ENCODE measurements around the gene CDH6.

CDH6 gene

DNA sequence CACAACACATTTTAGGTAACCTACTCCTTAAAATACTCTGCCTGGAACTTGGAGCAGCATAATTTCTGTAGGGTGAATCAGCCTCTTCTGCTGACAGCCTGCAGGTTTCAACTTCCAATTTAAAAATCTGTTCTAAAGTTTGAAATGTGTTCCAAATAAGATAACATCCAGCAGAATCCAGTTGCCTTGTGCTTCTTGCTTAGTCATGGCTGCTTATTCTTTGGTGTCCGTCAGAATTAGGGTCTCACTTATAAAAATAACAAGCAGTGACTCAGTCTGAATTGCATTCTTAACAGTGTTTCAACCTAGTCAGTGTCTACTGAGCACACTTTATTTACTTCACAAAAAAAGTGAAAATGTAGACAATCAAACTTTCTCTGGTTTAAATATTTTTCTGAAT lies 3.7 kb downstream of the CDH6 start:
- DNase-seq (ENCODE audit: low read depth in 2 of 2) = no peak

DNA sequence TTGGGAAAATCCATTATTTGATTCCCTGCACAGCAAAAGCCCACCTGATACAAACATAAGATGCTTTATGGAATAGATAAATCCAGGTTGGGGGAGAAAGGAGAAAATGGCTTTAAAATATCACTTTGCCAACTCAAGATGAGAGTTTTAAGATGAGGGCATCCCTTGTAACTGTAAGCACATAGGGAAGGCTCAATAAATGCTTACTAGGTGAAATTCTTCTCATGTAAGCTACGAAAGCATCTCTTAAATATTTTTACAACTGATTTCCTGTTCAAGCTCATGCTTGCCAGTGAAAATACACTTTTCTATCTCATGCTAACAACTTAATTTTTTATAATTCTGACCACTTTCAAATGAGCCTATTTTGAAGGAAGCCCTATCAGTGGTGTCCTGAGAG lies 11.5 kb downstream of the CDH6 start:
- no peak for DNase-seq (ENCODE audit: low read depth in 2 of 2)

DNA sequence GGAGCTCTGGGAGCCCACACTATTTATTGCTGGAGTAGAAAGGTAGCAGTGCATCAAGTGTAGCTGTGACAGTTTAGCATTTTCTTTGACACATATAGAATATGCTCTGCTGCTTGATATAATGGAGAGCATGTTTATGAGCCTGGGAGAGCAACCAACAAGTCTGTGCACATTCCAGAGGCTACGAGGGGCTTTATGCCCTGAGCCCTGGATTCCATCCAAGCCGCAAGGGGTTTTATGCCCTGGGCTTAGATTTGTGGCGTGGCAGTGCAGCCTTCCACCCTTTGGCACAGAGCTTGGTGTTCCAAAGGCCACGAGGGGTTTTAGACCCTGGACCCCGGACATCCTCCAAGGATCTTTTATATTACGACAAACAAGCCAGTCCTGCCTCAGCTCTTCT lies 14.6 kb downstream of the CDH6 start:
- no peak for DNase-seq (ENCODE audit: low read depth in 2 of 2)

DNA sequence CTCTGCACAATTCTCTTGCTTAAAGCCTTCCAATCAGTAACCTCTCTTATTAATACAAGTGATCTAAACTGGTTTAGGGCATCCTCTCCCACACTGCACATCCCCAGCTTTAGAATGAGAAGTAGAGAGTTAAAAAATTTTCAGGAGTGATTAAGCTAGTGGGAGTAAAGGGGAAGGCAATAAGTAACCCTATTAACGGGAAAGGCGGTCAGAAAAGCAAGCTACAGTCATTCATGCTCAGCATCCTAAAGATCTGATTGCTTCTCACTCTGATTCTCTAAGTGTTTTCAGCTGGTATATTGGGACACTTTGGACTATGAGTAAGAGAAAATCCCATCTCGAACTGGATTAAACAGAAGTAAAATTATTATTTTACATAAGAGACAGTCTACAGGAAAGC lies 15.8 kb downstream of the CDH6 start:
- DNase-seq (ENCODE audit: low read depth in 2 of 2) = no peak

DNA sequence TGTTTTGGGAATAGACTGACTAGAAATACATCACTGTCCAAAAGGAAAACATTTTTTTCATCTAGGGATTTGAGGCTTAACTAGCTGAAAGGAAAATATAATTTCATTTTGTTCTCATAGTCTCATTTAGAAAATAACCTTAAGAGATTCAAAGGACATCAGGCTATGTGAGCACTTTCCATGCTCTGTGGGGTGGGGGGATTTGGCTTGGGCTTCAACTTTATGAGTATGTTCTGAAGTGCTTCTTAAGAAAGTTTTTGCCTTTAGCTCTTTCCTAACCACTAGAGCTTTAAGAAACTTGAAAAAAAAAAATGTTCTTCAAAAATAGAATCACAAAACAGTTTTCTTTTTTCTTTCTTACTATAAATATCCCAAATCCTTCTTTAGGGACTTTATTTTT lies 17.6 kb downstream of the CDH6 start:
- DNase-seq (ENCODE audit: low read depth in 2 of 2) = no peak

DNA sequence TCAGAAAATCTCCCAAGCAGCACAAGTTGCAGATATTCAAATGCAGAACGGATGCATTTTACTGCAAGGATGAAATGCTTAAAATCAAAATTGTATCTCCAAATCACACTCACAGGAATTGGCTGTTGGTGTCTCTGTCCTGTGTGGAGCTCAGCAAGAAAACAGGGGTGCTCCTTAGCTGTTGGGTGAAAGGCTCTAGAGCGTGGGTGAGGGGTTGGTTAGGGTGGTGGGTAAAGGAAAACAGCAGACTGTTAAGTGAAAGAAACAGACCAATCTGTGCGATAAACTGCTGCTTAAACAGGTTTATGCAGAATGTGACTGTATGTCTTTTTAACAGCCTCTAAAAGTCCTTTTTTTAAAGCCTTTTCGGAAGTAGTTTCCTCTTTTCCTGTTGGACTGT lies 19.8 kb downstream of the CDH6 start:
- no peak for DNase-seq (ENCODE audit: low read depth in 2 of 2)

DNA sequence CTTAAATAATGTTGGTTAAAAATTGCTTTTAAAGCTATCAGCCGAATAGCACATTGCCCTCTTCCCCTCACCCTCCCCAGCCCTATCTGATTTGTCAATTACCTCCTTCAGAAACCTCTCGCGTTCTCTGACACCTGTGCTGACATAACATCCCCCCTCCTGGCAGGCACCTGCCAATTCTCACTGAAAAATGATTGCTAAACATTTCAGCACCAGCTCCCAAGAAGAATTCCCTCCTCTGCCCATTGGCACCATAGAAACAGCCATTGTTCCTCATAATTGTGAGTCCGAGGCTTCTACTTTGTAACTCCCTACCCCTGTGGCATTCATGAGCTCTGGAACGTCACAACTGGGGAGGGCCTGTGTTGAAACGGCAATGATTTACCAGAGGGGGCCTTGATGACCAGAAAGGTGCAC lies 20.2 kb downstream of the CDH6 start:
- no peak for DNase-seq (ENCODE audit: low read depth in 2 of 2)

DNA sequence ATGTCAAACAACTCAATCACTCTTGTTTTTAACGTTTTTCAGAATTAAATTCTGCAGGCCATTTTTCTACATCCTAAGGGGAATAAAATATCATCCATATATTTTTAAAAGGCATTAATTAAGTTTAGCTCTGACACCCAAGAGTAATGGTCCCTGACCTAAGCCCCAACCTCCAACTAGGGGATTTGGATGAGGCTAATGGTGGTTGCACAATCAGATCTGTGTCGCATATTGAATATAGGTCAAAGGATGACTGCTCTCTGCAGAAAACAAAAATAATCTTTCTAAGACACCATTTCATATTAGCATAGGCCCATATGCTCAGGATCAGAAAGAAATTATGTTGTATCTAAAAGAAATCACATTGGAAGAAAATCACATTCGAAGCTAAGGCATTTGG lies 20.7 kb downstream of the CDH6 start:
- no peak for DNase-seq (ENCODE audit: low read depth in 2 of 2)

DNA sequence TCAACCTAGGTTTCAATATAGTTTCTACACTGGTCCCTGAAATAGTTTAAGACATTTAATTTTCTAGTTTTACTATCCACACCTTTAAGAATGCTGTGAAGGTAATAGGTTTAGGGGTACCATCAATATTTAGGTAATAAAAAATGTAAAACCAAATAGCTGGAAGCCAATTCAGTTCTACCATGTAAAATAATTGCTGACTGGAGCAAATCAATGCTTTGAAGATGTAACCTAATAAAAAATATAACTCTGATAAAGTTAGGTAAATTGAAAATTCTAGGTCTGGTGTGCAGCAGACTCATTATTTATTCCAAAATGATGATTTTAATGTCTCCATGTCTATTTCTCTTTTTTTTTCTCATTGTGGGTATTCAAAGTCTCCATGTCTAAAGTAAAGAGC lies 21.8 kb downstream of the CDH6 start:
- DNase-seq (ENCODE audit: low read depth in 2 of 2) = no peak

DNA sequence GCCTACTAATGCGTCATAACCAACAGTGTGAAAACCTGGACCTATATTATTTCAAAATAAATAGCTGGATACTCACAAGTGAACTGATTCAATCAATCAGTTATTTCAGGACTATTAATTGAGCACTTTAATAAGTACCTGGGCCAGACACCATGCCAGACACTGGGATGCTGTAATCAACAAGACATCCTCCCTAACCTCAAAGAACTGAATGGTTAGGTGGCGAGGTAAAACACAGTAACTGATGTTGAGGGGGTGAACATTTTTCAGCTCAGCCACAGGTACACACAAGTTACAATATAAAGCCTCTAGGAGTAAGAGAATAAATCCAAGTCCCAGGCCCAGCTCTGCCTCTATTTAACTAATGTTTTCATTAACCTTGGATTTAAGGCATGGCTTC lies 24.0 kb downstream of the CDH6 start:
- DNase-seq (ENCODE audit: low read depth in 2 of 2) = no peak

DNA sequence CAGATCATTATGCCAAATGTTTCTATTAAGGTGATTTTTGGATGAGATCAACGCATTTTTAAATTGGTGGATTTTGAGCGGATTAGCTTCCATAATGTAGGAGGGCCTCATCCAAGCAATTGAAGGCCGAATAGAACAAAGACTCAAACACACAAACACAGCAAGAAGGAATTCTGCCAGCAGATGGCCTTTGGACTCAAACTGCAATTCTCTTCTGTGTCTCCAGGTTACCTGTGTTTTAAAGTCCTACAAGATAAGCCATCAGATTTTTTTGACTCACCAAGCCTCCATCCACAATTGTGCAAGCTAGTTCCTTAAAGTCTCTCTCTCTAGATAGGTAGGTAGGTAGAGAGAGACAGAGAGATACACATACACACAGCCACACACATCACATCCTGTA lies 25.5 kb downstream of the CDH6 start:
- DNase-seq (ENCODE audit: low read depth in 2 of 2) = no peak

DNA sequence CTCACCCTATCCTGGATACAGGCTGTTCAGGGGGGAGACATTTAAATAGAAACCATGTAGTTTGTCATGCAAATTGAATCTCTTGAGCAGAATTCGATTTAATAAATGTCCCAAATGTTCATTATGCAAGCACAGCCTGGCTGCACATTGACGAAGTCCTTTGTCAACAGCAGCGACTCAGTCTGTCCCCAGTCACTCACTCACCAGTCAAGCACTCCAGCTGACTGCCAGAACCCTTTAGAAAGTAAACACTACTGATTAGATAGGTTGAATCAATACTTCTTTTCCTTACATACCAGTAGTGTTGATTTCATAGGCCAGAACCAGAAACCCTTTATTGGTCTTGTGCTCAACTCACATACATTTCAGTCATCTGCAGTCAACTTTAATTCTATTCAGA lies 27.5 kb downstream of the CDH6 start:
- DNase-seq (ENCODE audit: low read depth in 2 of 2) = no peak

DNA sequence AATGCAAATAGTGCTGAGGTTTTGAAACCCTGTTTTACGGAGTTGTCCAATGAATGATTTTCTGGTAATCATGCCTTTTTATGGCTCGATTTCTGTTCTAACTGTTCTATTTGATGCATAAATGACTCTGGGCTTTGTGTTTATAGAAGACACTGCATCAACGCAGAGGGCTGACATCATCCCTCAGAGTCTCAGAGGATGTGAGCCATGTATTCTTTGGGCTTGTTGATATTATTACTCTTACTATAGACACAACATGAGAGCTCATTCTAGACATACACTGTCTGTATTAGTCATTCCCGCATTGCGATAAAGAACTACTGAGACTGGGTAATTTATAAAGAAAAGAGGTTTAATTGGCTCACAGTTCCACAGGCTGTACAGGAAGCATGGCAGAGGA lies 31.6 kb downstream of the CDH6 start:
- no peak for DNase-seq (ENCODE audit: low read depth in 2 of 2)

DNA sequence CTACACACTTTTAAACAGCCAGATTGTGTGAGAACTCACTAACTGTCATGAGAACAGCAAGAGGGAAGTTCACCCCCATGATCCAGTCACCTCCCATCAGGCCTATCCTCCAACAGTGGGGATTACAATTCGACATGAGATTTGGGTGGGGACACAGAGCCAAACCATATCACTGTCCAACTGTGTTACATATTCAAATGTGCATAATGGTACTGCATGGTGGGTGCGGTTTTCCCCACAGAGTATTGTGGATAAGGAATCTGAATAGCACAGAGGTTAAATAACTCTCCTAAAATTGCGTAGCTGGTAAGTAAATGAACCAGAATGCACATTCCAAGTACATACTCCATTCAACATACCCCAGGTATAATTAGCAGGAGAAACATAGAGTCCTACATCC lies 32.1 kb downstream of the CDH6 start:
- no peak for DNase-seq (ENCODE audit: low read depth in 2 of 2)

DNA sequence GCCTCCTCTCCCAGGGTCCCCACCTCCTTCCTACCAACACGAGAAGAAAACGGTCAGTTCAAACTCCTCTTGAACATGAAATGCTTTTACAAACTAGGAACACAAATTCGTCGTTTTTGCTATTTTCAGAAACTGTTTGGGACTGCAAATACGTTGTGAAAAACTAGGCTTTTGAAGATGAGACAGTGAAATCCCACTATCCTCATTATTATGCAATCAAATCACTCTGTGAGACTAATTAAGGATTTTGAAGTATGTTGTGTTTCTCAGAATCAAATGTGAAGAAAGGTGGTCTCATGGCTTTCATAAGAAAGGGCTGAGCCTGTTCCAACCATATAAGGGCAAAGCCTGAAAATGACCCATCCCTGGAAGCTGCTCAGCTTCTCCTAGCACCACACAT lies 33.2 kb downstream of the CDH6 start:
- DNase-seq (ENCODE audit: low read depth in 2 of 2) = no peak

DNA sequence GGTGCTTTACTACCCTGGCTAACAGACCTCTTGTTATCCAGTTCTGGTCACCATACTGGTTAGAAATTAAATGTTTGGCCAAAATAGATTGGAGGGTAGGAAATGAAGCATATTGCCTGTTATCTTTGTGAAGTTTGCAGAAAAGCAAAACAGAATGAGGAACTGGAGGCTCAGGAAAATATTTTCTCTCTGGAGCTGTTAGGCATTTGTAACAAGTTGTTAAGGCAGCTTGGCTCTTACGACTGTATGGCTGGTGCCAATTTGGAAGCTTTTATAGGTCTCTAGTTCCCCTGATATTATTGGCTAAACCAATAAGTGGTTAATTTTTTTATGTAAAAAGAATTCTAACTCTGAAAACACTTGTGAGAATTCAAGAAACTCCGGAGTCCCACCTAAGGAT lies 35.8 kb downstream of the CDH6 start:
- no peak for DNase-seq (ENCODE audit: low read depth in 2 of 2)

DNA sequence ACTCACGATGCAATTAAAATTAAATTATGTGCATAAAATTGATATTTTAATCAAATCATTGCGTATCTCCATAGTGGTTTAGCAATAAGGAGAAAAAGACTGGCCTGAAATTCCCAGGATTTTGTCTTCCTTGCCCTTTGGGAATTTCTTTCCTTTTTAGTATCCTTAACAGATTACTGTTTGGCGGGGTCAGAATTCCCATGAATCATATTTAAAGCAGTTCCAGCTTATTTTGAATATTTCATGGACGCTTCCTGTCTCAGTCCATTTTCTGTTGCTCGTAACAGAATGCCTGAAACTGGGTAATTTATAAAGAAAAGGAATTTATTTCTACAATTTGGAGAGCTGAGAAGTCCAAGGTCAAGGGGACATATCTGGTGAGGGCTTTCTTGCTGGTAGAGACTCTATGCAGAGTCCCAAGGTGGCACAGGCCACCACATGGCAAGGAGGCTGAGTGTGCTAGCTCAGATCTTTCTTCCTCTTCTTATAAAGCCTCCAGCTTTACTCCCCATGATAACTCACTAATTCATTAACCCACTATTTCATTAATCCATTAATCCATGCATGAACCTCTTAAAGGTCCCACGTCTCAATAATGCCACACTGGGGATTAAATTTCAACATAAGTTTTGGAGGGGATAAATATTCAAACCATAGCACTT lies 37.8 kb downstream of the CDH6 start:
- no peak for DNase-seq (ENCODE audit: low read depth in 2 of 2)

DNA sequence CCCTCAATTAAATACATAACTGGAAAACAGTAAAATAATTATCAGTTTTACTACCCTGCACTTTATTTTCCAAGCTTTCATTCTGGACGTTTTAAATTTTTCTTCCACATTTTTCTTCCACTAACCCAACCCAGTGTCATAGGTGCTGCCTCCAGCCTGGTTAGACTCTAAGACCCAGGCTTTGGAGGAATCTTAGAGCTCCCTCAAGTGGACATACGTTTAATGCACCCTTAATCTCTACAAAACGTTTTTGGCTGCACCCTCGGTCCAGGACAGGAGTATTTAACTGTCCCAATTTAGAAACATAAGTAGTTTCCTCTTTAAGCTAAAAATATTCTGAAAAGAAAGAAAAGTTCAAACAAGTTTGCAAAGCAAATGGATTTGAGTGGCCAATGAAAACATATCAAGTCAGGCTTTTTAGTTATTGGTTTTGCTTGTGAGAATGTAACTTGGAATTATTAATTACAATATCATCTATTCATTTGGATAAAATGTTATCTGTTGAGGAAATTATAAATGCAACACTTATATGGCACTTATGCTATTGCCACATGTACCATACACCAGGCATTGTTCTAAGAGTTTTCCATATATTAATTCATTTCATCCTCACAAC lies 38.9 kb downstream of the CDH6 start:
- no peak for DNase-seq (ENCODE audit: low read depth in 2 of 2)

DNA sequence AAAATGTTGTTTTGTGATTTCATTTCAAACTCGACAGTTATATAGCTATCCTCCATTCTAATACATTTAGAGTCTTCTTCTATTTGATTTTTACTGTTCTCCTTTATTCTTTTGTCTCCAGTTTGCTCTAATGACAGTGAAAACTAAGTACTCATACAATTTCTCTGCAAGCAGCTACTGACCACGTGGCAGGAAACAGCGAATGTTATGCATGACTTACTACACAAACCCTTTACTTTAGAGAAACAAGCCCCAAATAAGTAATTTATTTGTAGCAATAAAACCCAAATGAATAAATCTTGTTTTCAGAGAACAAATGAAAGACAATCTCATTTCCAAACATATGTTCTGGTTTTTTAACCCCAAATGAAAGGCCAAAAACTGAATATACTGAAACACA lies 41.9 kb downstream of the CDH6 start:
- no peak for DNase-seq (ENCODE audit: low read depth in 2 of 2)

DNA sequence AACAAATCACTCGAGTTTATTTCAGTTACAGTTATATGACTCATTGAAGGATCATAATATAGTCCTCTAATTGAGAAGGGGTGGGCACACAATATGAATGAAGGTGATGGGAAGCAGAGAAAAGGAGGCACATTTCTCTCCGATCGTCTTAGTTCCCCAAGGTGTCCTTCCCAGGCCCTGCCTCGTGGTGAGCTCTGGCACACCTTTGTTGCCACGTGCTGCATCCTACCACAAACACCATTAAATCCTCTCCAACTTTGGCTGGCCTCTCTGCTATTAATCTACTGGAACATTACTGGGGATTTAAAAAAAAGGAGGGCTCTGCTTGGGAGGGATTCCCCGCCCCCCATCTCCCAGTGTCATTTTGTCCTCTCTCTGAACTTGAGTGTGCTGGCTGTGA lies 42.9 kb downstream of the CDH6 start:
- DNase-seq (ENCODE audit: low read depth in 2 of 2) = no peak

DNA sequence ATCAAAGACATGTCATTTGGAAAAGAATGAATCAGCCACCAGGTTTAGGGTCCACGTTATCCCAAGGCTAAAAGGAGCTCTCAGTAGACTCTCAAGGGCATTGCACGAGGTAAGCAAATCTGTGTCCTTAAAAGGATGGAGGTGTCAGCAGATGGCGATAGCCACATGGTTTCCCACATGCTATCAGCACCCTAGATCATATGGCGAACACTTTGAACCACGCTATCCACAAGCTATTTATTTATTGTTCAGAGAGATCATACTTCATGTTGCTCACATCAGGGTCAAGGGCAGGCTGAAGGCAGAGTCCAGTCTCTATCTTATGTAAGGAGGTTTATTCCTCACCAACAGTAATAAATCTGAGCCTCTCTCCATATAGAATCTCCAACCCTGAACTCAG lies 43.7 kb downstream of the CDH6 start:
- no peak for DNase-seq (ENCODE audit: low read depth in 2 of 2)

DNA sequence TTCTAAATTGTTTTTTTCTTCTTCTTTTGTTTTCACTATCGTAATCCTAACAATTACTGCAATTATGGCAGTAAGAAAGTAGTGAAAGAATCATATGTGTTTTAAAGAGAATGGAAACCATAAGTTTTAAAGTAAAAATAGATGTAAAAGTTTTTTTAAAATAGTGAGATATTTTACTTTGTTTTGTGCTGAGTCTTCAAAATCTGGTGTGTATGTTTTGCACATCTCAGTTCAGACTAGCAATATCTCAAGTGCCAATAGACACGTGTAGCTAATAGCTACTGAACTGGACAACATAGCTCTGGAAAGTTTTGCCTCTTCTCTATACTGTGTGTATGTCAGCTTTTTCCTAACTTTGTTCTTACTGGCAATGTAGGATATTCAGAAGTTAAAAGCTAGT lies 45.0 kb downstream of the CDH6 start:
- DNase-seq (ENCODE audit: low read depth in 2 of 2) = no peak

DNA sequence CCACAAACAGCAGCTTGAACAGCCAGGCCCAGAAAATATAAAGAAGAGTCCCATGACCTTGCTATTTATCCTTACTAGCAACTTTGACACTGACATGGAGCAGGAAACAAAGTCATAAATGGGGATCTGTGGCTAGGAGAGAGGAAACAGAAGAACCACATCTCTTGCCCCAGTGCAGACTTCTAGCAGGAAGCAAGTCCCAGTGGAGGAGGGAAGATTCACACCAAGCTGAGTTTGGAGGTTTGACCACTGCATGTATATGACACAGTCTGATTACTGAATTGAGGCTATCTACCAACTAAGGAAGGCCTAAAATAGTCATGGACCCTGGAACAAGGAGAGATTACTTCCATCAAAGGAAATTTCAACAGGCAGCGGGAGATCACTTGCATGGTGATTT lies 51.4 kb downstream of the CDH6 start:
- no peak for DNase-seq (ENCODE audit: low read depth in 2 of 2)

DNA sequence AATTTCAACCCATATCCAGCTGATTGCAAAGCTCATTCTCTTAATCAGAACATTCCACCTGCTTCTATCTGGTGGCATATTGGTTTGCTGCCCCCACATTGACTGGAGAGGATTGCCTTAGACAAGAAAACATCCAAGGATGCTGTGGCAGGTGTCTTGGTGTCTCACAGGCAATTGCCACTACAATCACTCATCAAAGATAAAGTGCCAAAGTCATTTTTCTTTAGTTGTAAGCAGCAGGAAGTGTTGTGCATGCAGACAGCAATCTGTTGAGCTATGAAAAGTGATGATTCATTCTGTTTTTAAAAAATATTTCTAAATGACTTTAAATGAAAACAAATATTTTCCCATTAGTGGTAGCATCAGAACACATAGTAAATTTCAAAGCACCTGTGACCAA lies 53.9 kb downstream of the CDH6 start:
- DNase-seq (ENCODE audit: low read depth in 2 of 2) = no peak
